Neural progenitor cell (in vitro differentiated cells): Measurements from ENCODE around the gene MAML3. TPM values are rescaled to one million over a fixed set of nuclear protein-coding genes. Genes with fewer than 3 reads are reported as not detected.

Experiments
- DNase-seq: peaks from one replicate; pipeline ENCODE4 v3.0.0-alpha.2; 2016; ENCODE audit warnings: low spot score
- H2AFZ ChIP-seq: fragments of 200-600 bp; sonication (generic); replicated peaks from 2 replicates; pipeline ENCODE4 v1.6.1; 2016; ENCODE audit warnings: antibody characterized with exemption
- H3F3A ChIP-seq: fragments of 200-600 bp; sonication (generic); 2 replicates; pipeline ENCODE4 v1.6.1; 2016; ENCODE audit warnings: antibody characterized with exemption, low read depth
- H3K27ac ChIP-seq: fragments of 200-600 bp; sonication (generic); 2 replicates; pipeline ENCODE4 v1.5.1; 2016; ENCODE audit warnings: mild to moderate bottlenecking
- H3K27me3 ChIP-seq: fragments of 200-600 bp; sonication (generic); 2 replicates; pipeline ENCODE4 v1.6.1; 2016; ENCODE audit warnings: mild to moderate bottlenecking, moderate library complexity
- H3K36me3 ChIP-seq: fragments of 200-600 bp; sonication (generic); 2 replicates; pipeline ENCODE4 v1.5.1; 2016
- H3K4me1 ChIP-seq: fragments of 200-600 bp; sonication (generic); 2 replicates; pipeline ENCODE4 v1.6.1; 2016; ENCODE audit warnings: mixed run types
- H3K4me2 ChIP-seq: fragments of 200-600 bp; sonication (generic); 2 replicates; pipeline ENCODE4 v1.6.1; 2016
- H3K4me3 ChIP-seq: fragments of 200-600 bp; sonication (generic); 2 replicates; pipeline ENCODE4 v1.5.1; 2016
- H3K79me2 ChIP-seq: fragments of 200-600 bp; sonication (generic); 2 replicates; pipeline ENCODE4 v1.6.1; 2016; ENCODE audit warnings: low read depth
- H3K9ac ChIP-seq: fragments of 200-600 bp; sonication (generic); 2 replicates; pipeline ENCODE4 v1.6.1; 2016
- H3K9me3 ChIP-seq: fragments of 200-600 bp; sonication (generic); 2 replicates; pipeline ENCODE4 v1.5.1; 2016; ENCODE audit warnings: low read depth
- H4K20me1 ChIP-seq: fragments of 200-600 bp; sonication (generic); 2 replicates; pipeline ENCODE4 v1.6.1; 2016; ENCODE audit warnings: low read depth
- H3K27ac Mint-ChIP-seq: 3 replicates; pipeline ENCODE4 v1.8.0; 2021; ENCODE audit warnings: mixed read lengths
- H3K27me3 Mint-ChIP-seq: 2 replicates; pipeline ENCODE4 v1.8.0; 2022; ENCODE audit warnings: low read depth, mild to moderate bottlenecking, inconsistent platforms, moderate library complexity, mixed read lengths; ENCODE audit not compliant: insufficient read depth
- H3K36me3 Mint-ChIP-seq: 3 replicates; pipeline ENCODE4 v1.8.0; 2021; ENCODE audit warnings: mixed read lengths
- H3K4me1 Mint-ChIP-seq: 3 replicates; pipeline ENCODE4 v1.8.0; 2021; ENCODE audit warnings: mixed read lengths
- H3K4me3 Mint-ChIP-seq: 3 replicates; pipeline ENCODE4 v1.8.0; 2021; ENCODE audit warnings: mild to moderate bottlenecking, moderate library complexity, mixed read lengths
- H3K9me3 Mint-ChIP-seq: 3 replicates; pipeline ENCODE4 v1.8.0; 2020; ENCODE audit warnings: mixed read lengths
- EZH2 ChIP-seq: fragments of 200-600 bp; sonication (generic); IDR thresholded peaks from 2 replicates; pipeline ENCODE4 v1.6.1; 2017; ENCODE audit warnings: antibody characterized with exemption, mild to moderate bottlenecking, moderate library complexity
- EZH2phosphoT487 ChIP-seq: fragments of 200-600 bp; sonication (generic); IDR thresholded peaks from 2 replicates; pipeline ENCODE4 v1.6.1; 2017; ENCODE audit warnings: antibody characterized with exemption
- total RNA-seq: library from RNA; depleted of rRNA; stranded (reverse); fragments of >200 nt; gene quantifications from 2 replicates; pipeline ENCODE4 v1.2.3, GENCODE V29; 2015; ENCODE audit warnings: low replicate concordance
- TF ChIP-seq, protein P1 (sequence below): fragments of 200-600 bp; sonication (generic); IDR thresholded peaks from 2 replicates; pipeline ENCODE4 v1.5.1; 2017; ENCODE audit warnings: antibody characterized with exemption, mild to moderate bottlenecking

The MAML3 gene
- total RNA-seq, 1 donor from 2014 or later = 14.4 TPM

DNA sequence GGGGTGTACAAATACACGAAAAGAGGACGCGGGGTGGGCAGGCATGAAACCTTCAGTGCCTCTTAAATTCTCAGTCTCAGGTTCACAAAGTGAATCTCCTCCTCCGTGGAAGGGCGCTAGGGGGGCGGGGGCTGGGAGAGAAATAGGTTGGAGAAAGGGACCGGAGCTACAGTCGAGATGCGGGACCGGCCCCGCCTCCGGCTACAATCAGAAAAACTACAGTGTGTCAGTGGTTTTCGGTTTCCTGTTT lies 3.4 kb downstream of the MAML3 start:
- no peaks in the 10 kb centered on the region for H3K27me3 ChIP-seq
- peak overlapping the region; percentile 92 for H3K4me2 ChIP-seq
- peak overlapping the region; percentile 92 for H3K4me3 ChIP-seq
- peak overlapping the region; percentile 98 for H3K27ac Mint-ChIP-seq
- peaks cover 56% of the 10 kb centered on the region for H3K79me2 ChIP-seq
- no peaks in the 10 kb centered on the region for H3K36me3 Mint-ChIP-seq
- no peaks in the 10 kb centered on the region for H3K9me3 ChIP-seq
- peaks cover 38% of the 10 kb centered on the region for H3K4me1 Mint-ChIP-seq
- H3K9me3 Mint-ChIP-seq = no peaks in the 10 kb centered on the region
- H3K9ac ChIP-seq = no peak overlapping the region
- peaks cover 44% of the 10 kb centered on the region for H3F3A ChIP-seq
- no peaks in the 10 kb centered on the region for H3K36me3 ChIP-seq
- H4K20me1 ChIP-seq = peaks cover 6% of the 10 kb centered on the region
- H3K27ac ChIP-seq = peak overlapping the region; percentile 96
- H3K27me3 Mint-ChIP-seq = peaks cover 6% of the 10 kb centered on the region
- H2AFZ ChIP-seq = peak overlapping the region; percentile 65
- DNase-seq = no peak
- peak overlapping the region; percentile 95 for H3K4me3 Mint-ChIP-seq
- no peak for TF ChIP-seq EZH2phosphoT487
- TF ChIP-seq, protein P1, sequence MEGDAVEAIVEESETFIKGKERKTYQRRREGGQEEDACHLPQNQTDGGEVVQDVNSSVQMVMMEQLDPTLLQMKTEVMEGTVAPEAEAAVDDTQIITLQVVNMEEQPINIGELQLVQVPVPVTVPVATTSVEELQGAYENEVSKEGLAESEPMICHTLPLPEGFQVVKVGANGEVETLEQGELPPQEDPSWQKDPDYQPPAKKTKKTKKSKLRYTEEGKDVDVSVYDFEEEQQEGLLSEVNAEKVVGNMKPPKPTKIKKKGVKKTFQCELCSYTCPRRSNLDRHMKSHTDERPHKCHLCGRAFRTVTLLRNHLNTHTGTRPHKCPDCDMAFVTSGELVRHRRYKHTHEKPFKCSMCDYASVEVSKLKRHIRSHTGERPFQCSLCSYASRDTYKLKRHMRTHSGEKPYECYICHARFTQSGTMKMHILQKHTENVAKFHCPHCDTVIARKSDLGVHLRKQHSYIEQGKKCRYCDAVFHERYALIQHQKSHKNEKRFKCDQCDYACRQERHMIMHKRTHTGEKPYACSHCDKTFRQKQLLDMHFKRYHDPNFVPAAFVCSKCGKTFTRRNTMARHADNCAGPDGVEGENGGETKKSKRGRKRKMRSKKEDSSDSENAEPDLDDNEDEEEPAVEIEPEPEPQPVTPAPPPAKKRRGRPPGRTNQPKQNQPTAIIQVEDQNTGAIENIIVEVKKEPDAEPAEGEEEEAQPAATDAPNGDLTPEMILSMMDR = no peak
- TF ChIP-seq EZH2 = no peak
- H3K4me1 ChIP-seq = peaks cover 28% of the 10 kb centered on the region

DNA sequence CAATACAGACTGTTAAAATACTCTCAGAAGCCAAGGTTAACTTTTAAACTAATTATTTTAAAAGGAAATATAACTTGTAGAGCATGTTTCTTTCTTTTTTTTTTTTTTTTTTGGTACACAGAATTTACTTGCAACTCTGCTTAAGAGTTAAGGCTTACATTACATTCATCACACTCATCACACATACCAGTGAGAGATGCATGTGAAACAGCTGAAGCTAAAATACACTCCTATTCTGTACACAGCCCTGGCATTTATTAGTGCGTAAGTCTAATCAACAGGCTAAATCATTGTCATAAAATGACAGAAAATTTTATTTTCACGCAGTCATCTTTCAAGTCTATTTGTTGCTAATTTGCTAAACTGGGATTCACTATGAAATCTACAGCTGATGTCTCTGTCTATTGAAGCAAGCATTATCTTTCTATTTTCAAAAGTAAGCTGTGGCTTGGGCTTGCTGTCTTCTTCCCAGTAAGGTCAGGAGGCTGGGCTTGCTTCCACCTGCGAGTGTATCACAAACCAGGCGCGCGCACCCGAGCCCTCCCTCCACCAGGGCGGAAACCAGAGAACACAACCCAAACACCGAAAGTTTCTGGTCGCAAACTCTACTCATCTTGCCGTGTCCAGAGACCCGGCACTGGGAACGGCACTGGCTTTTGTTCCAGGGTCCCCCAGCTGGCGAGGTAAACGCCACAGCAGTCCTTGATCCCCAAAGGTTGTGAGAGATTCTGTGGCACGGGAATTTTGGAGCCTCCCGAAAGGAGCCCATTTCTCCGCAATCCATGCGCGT lies 3.9 kb downstream of the MAML3 start:
- Histone ChIP-seq H3K4me3 (peak overlapping the region; percentile 92), H2AFZ (peak overlapping the region; percentile 65), H3K9me3 (no peaks in the 10 kb centered on the region), H4K20me1 (peaks cover 9% of the 10 kb centered on the region), H3K27ac (peak overlapping the region; percentile 96), H3K27me3 (no peaks in the 10 kb centered on the region), H3K9ac (no peak overlapping the region), H3K4me2 (peak overlapping the region; percentile 92), H3K4me1 (peaks cover 32% of the 10 kb centered on the region), H3F3A (peaks cover 46% of the 10 kb centered on the region), H3K79me2 (peaks cover 59% of the 10 kb centered on the region), H3K36me3 (no peaks in the 10 kb centered on the region)
- peaks cover 6% of the 10 kb centered on the region for H3K27me3 Mint-ChIP-seq
- peak overlapping the region; percentile 95 for H3K4me3 Mint-ChIP-seq
- TF ChIP-seq EZH2phosphoT487 = no peak
- TF ChIP-seq EZH2 = no peak
- TF ChIP-seq, protein P1 = no peak
- peak overlapping the region; percentile 98 for H3K27ac Mint-ChIP-seq
- H3K4me1 Mint-ChIP-seq = peaks cover 40% of the 10 kb centered on the region
- DNase-seq = peak; percentile 80
- no peaks in the 10 kb centered on the region for H3K36me3 Mint-ChIP-seq
- H3K9me3 Mint-ChIP-seq = no peaks in the 10 kb centered on the region

DNA sequence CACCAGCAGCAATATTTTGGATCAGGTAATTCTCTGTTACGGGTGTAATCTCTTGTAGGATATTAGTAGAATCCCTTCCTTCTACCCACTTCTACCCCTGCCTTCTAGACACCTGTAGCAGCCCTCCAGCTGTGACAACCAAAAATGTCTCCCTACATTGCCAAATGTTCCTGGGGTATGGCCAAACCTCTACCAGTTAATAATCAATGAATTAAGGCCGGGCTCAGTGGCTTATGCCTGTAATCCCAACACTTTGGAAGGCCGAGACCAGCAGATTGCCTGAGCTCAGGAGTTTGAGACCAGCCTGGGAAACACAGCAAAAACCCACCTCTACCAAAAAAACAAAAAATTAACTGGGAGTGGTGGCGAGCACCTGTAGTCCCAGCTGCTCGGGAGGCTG lies 9.9 kb downstream of the MAML3 start:
- Histone ChIP-seq H4K20me1 (peaks cover 31% of the 10 kb centered on the region), H3K27ac (no peak overlapping the region), H3K4me1 (peaks cover 30% of the 10 kb centered on the region), H3K4me3 (no peak overlapping the region), H3K4me2 (no peak overlapping the region), H3K36me3 (no peaks in the 10 kb centered on the region), H3K9me3 (no peaks in the 10 kb centered on the region), H3K79me2 (peaks cover 58% of the 10 kb centered on the region), H2AFZ (no peak overlapping the region), H3F3A (peaks cover 7% of the 10 kb centered on the region), H3K9ac (no peak overlapping the region), H3K27me3 (no peaks in the 10 kb centered on the region)
- no peaks in the 10 kb centered on the region for H3K9me3 Mint-ChIP-seq
- no peaks in the 10 kb centered on the region for H3K36me3 Mint-ChIP-seq
- no peak overlapping the region for H3K4me3 Mint-ChIP-seq
- H3K27me3 Mint-ChIP-seq = peaks cover 4% of the 10 kb centered on the region
- DNase-seq = no peak
- H3K27ac Mint-ChIP-seq = no peak overlapping the region
- TF ChIP-seq EZH2phosphoT487 = no peak
- TF ChIP-seq, protein P1 = no peak
- no peak for TF ChIP-seq EZH2
- H3K4me1 Mint-ChIP-seq = peaks cover 29% of the 10 kb centered on the region
